ENCODE measurements around the gene IL17RC. TPM values are rescaled to one million over a fixed set of nuclear protein-coding genes. Genes with fewer than 3 reads are reported as not detected.

Gene IL17RC
- total RNA-seq, 1 donor from 2014 or later = 36.6 TPM

DNA sequence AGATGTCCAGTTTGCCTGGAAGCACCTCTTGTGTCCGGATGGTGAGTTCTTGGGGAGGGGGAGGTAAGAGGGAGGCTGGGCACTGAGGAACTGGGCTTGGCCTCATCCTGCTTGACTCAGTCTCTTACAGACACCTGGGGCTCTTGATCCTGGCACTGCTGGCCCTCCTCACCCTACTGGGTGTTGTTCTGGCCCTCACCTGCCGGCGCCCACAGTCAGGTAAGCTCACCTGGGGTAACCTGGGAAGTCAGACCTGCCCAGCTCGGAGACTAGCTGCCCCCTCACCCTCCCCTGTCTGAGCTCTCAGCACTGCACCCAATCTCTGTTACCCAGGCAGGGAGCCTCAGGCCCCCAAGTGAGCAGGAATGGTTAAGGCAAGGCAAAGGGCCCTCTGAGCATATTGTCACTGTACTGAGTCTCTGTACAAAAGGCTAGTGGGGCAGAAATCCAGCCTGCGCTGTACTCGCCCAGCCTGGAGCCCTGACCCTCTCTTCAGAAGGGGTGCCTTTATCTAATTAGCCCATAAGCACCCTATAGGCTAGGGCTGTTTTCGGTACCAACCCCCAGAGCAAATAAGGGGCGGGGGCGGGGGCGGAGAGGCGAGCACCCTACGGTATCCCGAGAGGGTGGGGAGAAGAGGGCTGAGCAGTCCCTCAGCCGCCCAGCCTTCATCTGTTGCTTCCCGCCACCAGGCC, 2.2 kb upstream of the IL17RC start:
- Mint-ChIP-seq H3K4me1 (ENCODE audit: unreplicated experiment) (peaks cover 56% of the 10 kb centered on the region), H3K4me3 (ENCODE audit: unreplicated experiment) (peak overlapping the region; percentile 22)

GRCh38 chr3:9915254-9916141, 1.4 kb upstream of the IL17RC start:
- H3K9me3 Mint-ChIP-seq (ENCODE audit: unreplicated experiment) = no peaks in the 10 kb centered on the region
- H3K36me3 Mint-ChIP-seq (ENCODE audit: unreplicated experiment) = no peaks in the 10 kb centered on the region
- no peaks in the 10 kb centered on the region for H3K27me3 Mint-ChIP-seq (ENCODE audit: unreplicated experiment)
- peaks cover 56% of the 10 kb centered on the region for H3K4me1 Mint-ChIP-seq (ENCODE audit: unreplicated experiment)
- DNase-seq (ENCODE audit: extremely low spot score, unreplicated experiment) = peak; percentile 89
- TF ChIP-seq, protein P1, sequence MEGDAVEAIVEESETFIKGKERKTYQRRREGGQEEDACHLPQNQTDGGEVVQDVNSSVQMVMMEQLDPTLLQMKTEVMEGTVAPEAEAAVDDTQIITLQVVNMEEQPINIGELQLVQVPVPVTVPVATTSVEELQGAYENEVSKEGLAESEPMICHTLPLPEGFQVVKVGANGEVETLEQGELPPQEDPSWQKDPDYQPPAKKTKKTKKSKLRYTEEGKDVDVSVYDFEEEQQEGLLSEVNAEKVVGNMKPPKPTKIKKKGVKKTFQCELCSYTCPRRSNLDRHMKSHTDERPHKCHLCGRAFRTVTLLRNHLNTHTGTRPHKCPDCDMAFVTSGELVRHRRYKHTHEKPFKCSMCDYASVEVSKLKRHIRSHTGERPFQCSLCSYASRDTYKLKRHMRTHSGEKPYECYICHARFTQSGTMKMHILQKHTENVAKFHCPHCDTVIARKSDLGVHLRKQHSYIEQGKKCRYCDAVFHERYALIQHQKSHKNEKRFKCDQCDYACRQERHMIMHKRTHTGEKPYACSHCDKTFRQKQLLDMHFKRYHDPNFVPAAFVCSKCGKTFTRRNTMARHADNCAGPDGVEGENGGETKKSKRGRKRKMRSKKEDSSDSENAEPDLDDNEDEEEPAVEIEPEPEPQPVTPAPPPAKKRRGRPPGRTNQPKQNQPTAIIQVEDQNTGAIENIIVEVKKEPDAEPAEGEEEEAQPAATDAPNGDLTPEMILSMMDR (IDR thresholded peaks at IDR 0.05) = peak; percentile 60
- H3K4me3 Mint-ChIP-seq (ENCODE audit: unreplicated experiment) = peak overlapping the region; percentile 75
- peak overlapping the region; percentile 89 for H3K27ac Mint-ChIP-seq (ENCODE audit: unreplicated experiment)

More for the DNA sequence above, 2.2 kb upstream of the IL17RC start:
- TF ChIP-seq, protein P1 (IDR thresholded peaks at IDR 0.05) = no peak
- H3K27ac Mint-ChIP-seq (ENCODE audit: unreplicated experiment) = peak overlapping the region; percentile 76
- no peak for DNase-seq (ENCODE audit: extremely low spot score, unreplicated experiment)
- H3K36me3 Mint-ChIP-seq (ENCODE audit: unreplicated experiment) = no peaks in the 10 kb centered on the region
- H3K9me3 Mint-ChIP-seq (ENCODE audit: unreplicated experiment) = no peaks in the 10 kb centered on the region
- H3K27me3 Mint-ChIP-seq (ENCODE audit: unreplicated experiment) = no peaks in the 10 kb centered on the region

- H3K4me1 Mint-ChIP-seq (ENCODE audit: unreplicated experiment) = peaks cover 53% of the 10 kb centered on the region
- peak overlapping the region; percentile 89 for H3K27ac Mint-ChIP-seq (ENCODE audit: unreplicated experiment)
- H3K36me3 Mint-ChIP-seq (ENCODE audit: unreplicated experiment) = no peaks in the 10 kb centered on the region
- peak overlapping the region; percentile 75 for H3K4me3 Mint-ChIP-seq (ENCODE audit: unreplicated experiment)
- H3K9me3 Mint-ChIP-seq (ENCODE audit: unreplicated experiment) = no peaks in the 10 kb centered on the region
- no peak for DNase-seq (ENCODE audit: extremely low spot score, unreplicated experiment)
- no peaks in the 10 kb centered on the region for H3K27me3 Mint-ChIP-seq (ENCODE audit: unreplicated experiment)
- TF ChIP-seq, protein P1 (IDR thresholded peaks at IDR 0.05) = no peak
Observed at GRCh38 chr3:9916346-9916733, 558 bp upstream of the IL17RC start.

- Mint-ChIP-seq H3K27ac (ENCODE audit: unreplicated experiment) (peak overlapping the region; percentile 89), H3K4me3 (ENCODE audit: unreplicated experiment) (no peak overlapping the region), H3K27me3 (ENCODE audit: unreplicated experiment) (no peaks in the 10 kb centered on the region), H3K9me3 (ENCODE audit: unreplicated experiment) (no peaks in the 10 kb centered on the region), H3K36me3 (ENCODE audit: unreplicated experiment) (no peaks in the 10 kb centered on the region), H3K4me1 (ENCODE audit: unreplicated experiment) (peaks cover 42% of the 10 kb centered on the region)
- TF ChIP-seq, protein P1 (IDR thresholded peaks at IDR 0.05) = no peak
- no peak for DNase-seq (ENCODE audit: extremely low spot score, unreplicated experiment)
Observed at GRCh38 chr3:9917820-9918219, 922 bp downstream of the IL17RC start.

Measured in osteocyte (in vitro differentiated cells).